GM19438 (cell line): ENCODE data around the gene FAM32A.

ENCODE experiments used
- ATAC-seq: cut with Tn5 transposase; IDR thresholded peaks from one replicate; pipeline ENCODE4 v1.9.1; 2021; ENCODE audit warnings: low read depth; ENCODE audit not compliant: unreplicated experiment

FAM32A gene

DNA sequence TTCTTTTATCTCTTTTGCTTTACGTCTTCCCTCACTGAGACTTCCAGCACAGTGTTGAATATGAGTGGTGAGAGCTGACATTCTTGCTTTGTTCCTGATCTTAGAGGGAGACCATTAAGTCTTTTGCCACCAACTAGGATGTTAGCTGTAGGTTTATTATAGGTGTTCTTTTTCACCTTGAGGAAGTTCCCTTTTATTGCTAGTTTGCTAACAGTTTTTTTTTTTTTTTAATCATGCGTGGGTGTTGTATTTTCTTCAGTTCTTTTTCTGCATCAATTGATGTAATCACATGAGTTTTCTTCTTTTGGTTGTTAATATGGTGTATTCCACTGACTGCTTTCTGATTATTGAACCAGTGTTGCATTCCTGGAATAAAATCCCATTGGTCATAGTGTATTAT is 33.6 kb downstream of the FAM32A start:
- ATAC-seq, result no peak

DNA sequence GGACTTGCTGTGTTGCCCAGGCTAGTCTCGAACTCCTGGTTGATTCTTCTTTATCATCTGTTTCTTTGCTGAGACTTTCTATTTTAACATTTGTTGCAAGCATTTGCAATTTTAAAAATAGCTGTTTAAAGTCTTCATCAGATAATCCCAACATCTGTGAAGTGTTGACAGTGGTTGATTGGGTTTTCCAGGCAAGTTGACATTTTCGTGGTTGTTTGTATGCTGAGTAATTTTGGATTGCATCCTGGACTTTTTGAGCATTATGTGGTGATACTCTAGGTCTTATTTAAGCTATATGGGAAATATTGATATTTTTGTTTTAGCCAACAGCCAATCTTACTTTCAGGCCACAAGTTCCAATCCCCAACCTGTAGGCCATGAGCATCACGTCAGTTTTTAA is 37.6 kb downstream of the FAM32A start:
- no peak for ATAC-seq

DNA sequence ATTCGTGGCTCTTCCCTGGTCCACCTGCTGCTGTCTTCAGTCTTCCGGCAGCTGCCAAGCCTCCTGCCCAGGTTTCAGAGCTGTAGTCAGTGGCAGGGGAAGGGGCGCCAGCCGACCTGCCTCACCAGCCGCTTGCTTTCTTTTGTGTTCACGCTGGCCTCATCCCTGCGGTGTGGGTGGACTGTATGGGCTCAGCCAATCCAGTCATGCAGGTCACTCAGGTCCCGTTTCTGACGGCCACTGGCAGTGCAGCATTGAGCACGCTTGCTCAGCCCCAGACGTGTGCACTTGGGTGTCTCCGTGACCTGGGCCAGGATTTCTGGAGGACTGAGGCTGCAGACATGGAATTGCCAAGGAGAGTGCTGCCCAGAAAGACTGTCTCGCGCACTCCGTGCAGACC is 38.5 kb downstream of the FAM32A start:
- ATAC-seq, result no peak

DNA sequence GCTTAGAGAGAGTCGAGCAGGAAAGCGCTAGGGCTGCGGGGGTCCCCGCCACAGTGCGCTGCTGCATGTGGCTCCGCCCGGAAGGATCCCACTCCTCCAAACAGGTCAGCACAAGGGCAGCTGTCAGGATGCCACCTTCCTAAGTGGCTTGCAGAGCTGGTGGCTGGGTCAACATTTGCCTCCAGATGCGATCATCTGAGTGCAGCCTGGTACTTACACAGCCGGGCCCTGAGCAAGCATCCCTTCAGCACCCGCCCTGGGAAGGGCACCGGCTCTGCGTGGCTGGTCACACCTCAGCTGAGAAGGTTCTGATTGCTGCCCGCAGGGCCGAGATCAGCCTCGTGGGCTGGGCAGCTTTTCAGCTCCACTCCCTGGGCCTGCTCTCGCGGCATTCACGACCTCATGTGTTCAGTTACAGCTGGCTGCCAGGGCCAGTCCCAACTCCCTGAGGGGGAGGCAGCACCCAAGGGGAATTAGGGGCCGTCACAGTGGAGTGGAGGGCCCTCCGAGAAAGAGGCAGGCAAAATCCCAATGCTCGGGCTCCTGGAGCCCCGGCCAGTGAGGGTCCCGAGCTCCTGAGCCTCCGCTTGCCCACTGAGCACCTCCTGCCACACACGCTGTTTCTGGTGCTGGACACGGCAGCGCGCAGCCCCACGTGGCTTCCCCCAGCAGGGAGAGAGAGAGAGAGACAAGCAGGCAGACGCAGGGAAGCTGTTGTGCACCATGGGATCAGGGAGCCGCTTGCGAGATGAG is 39.3 kb downstream of the FAM32A start:
- no peak for ATAC-seq

DNA sequence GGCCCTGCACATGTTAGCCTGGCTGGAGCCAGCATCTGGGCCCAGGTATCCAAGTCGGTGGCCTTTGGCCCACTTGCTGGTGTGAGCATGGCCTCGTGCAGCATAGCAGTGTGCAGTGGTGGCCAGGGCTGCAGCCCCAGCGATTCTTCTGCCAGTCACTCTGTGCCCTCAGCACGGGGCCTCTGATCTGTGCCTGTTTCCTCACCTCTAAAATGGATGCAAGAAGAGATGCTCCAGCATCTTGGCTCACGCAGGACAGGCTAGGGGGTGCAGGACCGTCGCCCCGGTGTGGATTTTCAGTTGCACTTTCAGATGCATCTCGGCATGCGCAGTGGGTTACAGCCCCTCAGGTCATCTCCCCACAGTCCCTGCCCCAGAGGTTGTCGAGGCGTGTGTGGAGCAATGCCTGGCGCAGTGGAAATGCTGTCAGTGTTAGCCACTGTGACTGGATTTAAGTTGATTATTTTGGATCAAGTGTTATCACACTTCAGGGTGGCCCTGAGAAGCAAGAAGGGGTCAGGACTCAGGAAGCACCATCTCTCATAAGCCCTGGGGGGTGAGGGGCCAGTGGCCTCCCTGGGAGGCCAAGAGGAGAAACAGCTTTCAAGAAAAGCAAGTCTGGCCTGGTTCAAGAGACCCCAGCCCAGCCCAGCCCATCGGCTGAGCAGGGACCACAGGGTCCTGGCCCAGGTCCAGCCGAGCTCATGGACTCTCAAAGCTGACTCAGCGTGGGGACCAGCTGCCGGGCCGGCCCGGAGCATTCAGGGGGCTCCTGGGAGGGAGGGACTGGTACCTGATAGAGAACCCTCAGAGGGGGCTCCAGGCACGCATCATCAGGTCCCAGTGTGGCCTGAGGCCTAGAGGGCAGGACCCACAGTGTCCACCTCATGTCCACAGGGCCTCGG is 40.3 kb downstream of the FAM32A start:
- no peak for ATAC-seq

- ATAC-seq, result no peak
These were observed 41.0 kb downstream of the FAM32A start for GRCh38 chr19:16226184-16226591.

DNA sequence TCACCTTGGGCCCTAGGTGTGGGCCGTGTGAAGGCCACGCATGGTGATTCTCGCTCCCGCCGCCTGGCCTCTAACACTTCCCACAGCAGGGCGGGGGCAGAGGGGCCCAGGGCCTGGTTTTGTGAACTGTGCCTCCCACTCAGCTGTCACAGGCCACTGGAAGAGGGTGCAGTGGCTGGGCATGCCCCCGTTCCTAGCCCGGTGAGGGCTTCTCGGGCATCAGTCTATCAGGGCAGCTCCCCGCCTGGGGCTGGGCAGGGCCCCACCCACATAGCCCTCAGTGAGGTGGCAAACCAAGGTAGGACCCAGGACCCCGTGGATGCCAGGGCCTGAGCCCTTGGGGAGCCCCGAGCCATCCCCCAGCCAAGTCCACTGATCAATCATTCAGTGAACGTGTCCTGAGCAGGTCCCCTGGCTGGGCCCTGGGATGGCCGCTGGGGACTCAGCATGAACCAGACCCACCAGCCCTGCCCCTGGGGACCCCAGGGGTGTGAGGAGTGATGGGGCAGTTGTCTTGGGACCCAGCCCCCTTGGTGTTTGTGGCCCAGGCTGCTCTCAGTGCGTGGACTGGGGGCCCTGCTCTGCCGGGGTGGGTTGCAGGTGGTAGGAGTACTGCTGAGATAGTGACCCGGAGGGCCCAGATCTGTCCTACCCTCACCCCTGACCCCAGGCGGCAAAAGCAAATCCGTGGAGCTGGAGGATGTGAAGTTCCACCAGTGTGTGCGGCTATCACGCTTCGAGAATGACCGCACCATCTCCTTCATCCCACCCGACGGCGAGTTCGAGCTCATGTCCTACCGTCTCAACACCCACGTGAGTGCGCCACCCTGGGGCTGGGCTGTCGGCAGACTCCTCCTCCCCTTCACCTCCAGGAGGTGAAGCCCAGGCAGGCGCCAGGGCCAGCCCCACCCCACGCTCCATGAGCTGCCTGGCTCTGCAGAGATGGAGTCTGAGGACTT is 41.9 kb downstream of the FAM32A start:
- no peak for ATAC-seq

DNA sequence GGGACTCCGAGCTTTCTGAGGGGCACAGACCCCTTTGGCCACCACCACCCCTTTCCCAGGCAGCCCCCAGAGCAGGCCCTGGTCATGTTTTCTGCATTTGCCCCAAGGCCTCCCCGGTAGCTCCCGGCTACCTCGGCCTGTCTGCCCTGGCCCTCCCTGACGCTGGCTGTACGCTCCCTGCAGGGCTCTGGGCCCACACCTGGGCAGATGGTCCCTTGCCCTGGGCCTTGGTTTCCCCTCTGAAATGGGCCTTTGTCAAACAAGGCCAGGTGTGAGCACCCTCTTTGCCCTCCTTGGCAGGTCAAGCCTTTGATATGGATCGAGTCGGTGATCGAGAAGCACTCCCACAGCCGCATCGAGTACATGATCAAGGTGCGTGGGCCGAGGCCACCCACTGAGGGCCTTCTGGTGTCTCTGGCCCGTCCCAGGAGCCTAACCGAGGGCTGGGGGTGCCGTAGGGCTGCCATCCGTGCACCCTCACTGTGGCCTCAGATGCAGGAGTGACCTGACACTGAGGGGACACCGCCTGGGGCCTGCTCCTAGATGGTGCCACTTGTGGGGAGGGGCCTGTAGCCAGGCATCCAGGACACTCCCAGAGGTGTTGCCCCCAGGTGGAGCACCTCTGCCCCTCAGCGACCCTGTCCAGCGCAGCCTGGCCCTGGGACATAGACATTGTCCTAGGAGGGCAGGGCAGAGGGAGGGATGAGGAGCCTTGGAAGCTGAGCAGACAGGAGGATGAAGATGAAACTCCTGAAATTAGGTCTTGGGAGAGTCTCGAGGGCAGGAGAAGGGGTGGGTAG is 42.8 kb downstream of the FAM32A start:
- ATAC-seq, result no peak

DNA sequence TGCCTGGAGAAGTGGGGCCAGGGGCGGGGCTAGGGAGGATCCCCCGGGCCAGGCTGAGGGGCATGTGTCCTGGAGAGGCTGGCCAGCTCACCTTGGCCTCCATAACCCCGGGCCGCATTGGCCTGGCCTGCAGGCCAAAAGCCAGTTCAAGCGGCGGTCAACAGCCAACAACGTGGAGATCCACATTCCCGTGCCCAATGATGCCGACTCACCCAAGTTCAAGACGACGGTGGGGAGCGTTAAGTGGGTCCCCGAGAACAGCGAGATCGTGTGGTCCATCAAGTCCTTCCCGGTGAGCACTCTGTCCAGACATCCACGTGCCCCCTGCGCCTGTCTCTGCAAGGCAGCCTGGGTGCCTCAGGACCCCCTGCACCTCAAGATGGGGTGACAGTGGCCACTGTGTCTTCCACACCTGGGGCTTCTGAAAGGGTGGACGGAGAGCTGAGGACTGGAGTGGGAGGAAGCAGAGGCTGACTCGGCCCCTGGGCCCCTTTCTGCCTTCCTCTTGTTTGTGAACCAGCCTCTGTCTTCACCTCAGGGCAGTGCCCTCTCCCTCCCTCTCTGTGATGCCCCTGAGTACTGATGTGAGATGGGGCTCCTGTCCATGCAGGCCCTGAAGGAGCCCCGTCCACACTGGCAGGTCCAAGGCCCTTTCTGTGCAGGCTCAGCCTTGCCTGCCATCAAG is 43.6 kb downstream of the FAM32A start:
- ATAC-seq, result no peak

GRCh38 chr19:16229322-16229641 is 44.1 kb downstream of the FAM32A start:
- ATAC-seq, result no peak

- no peak for ATAC-seq
These were observed 46.9 kb downstream of the FAM32A start for GRCh38 chr19:16232127-16232526.

- no peak for ATAC-seq
These were observed 47.4 kb downstream of the FAM32A start for GRCh38 chr19:16232568-16232967.

DNA sequence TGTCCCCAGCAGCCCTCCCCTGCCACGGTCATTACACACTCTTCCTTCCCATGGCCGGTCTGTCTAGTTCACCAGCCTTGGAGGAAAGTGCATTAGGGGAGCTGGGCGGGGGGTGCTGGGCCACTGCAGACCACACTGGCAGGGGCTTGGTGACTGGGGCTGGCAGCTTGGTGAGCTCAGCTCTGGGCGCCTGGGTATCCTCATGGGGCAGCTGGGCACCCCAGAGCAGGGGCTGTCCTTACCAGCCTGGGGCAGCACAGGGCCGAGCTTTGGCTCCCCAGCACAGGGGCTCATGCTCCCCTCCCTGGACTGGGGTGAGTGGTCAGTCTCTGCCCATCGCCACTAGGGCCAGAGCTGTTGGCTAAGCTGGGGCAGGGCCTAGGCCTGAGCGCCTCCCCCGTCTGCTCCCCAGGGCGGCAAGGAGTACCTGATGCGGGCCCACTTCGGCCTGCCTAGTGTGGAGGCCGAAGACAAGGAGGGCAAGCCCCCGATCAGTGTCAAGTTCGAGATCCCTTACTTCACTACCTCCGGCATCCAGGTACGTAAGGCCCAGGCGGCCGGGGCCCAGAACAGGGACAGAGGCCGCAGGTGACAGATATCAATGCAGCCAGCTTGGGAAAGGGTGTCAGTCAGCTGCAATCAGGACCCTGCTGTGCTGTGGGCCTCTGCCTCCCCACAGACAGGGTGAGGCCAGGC is 48.0 kb downstream of the FAM32A start:
- no peak for ATAC-seq

GRCh38 chr19:16233836-16234551 is 48.8 kb downstream of the FAM32A start:
- ATAC-seq, result no peak

DNA sequence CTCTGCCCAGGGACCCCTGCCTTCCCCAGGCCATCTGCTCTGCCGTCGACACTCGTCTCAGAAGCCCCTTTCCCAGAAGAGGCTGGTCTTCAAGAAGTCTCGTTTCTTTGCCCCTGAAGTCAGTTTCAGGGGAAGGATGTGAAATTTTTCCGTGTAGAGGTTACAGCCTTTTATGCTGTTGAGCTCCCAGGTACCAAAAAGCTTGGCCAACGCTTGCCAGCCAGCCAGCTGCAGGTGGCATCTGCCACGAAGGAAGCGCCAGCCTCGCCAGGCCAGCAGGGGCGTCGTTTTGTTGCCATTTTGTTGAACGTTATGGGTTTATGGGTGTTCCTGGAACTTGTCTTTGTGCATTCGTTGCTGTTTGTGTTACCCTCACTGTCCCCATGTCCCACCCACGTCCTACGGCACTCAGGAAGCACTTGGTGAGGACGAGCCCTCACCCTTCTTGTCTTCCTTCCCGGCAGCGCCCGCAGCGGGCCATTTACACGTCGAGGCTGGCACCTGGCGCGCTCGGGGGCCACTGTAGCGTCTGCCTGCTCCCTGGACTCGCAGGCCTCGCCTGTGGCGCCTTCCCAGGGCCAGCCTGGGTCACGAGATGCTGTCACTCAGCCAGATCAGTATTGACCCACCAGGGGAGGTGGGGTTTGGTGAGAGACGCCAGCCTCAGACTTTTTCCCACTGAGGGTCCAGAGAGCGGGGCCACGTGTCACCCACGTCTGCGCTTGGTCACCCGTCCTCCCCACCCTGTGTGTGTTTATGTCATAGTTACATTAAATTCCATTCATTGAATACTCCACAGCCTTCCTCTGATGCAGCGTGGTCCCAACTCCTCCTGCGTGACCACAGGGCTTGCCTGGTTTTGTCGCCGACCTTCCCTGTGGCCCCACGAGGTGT is 49.6 kb downstream of the FAM32A start:
- ATAC-seq, result no peak

- ATAC-seq, result no peak
These were observed 50.8 kb downstream of the FAM32A start for GRCh38 chr19:16235811-16236652.
